ENCODE data around the gene ZDHHC5.

GRCh38 chr11:57638811-57639320, 29.0 kb upstream of the ZDHHC5 start:
- TF ChIP-seq CTCF (IDR thresholded peaks at IDR 0.05) (no peak), POLR2A (IDR thresholded peaks at IDR 0.05) (no peak)

Data from Peyer's patch (tissue), 4 donors.